ENCODE data around the gene ACCSL. TPM values are rescaled to one million over a fixed set of nuclear protein-coding genes. Genes with fewer than 3 reads are reported as not detected.

ACCSL gene
- polyA plus RNA-seq, 2 donors: not detected

- H3K27me3 ChIP-seq (ENCODE audit: control insufficient read depth in 1 of 2, insufficient read depth in 2 of 2, low read length in 2 of 2): no peaks in the 10 kb centered on the region
- no peaks in the 10 kb centered on the region for H3K36me3 ChIP-seq (ENCODE audit: control insufficient read depth in 2 of 2, insufficient read depth in 2 of 2, low read length in 1 of 2)
- no peaks in the 10 kb centered on the region for H3K4me1 ChIP-seq (ENCODE audit: control insufficient read depth in 2 of 2, insufficient read depth in 2 of 2, low read length in 1 of 2)
- WGBS, 2 donors: 62 to 71% methylated on average over 5 of the region's 5 CpGs
- H3K27ac ChIP-seq (ENCODE audit: low read depth in 2 of 2, low read length in 1 of 2): peak overlapping the region; percentile 1 to 29
- no peak overlapping the region for H3K4me3 ChIP-seq (ENCODE audit: low read depth in 1 of 2, low read length in 2 of 2)
- no peaks in the 10 kb centered on the region for H3K9me3 ChIP-seq (ENCODE audit: control insufficient read depth in 2 of 2, insufficient read depth in 1 of 2, low read depth in 1 of 2, low read length in 1 of 2)
Measured at GRCh38 chr11:44030996-44031395, 16.8 kb upstream of the ACCSL start.

- no peak overlapping the region for H3K4me3 ChIP-seq (ENCODE audit: low read depth in 1 of 2, low read length in 2 of 2)
- no peaks in the 10 kb centered on the region for H3K9me3 ChIP-seq (ENCODE audit: control insufficient read depth in 2 of 2, insufficient read depth in 1 of 2, low read depth in 1 of 2, low read length in 1 of 2)
- no peak overlapping the region for H3K27ac ChIP-seq (ENCODE audit: low read depth in 2 of 2, low read length in 1 of 2)
- 94 to 95% methylated on average over 5 of the region's 5 CpGs for WGBS, 2 donors
- no peaks in the 10 kb centered on the region for H3K4me1 ChIP-seq (ENCODE audit: control insufficient read depth in 2 of 2, insufficient read depth in 2 of 2, low read length in 1 of 2)
- H3K27me3 ChIP-seq (ENCODE audit: control insufficient read depth in 1 of 2, insufficient read depth in 2 of 2, low read length in 2 of 2): no peaks in the 10 kb centered on the region
- H3K36me3 ChIP-seq (ENCODE audit: control insufficient read depth in 2 of 2, insufficient read depth in 2 of 2, low read length in 1 of 2): no peaks in the 10 kb centered on the region
Measured at GRCh38 chr11:44031549-44031948, 16.2 kb upstream of the ACCSL start.

- 71 to 74% methylated on average over 15 of the region's 15 CpGs for WGBS, 2 donors
- H3K4me3 ChIP-seq (ENCODE audit: low read depth in 1 of 2, low read length in 2 of 2): no peak overlapping the region
- H3K9me3 ChIP-seq (ENCODE audit: control insufficient read depth in 2 of 2, insufficient read depth in 1 of 2, low read depth in 1 of 2, low read length in 1 of 2): no peaks in the 10 kb centered on the region
- H3K36me3 ChIP-seq (ENCODE audit: control insufficient read depth in 2 of 2, insufficient read depth in 2 of 2, low read length in 1 of 2): no peaks in the 10 kb centered on the region
- H3K27ac ChIP-seq (ENCODE audit: low read depth in 2 of 2, low read length in 1 of 2): no peak overlapping the region
- H3K4me1 ChIP-seq (ENCODE audit: control insufficient read depth in 2 of 2, insufficient read depth in 2 of 2, low read length in 1 of 2): no peaks in the 10 kb centered on the region
- H3K27me3 ChIP-seq (ENCODE audit: control insufficient read depth in 1 of 2, insufficient read depth in 2 of 2, low read length in 2 of 2): no peaks in the 10 kb centered on the region
Measured at GRCh38 chr11:44032299-44033085, 15.3 kb upstream of the ACCSL start.

GRCh38 chr11:44033411-44033850 is 14.3 kb upstream of the ACCSL start:
- H3K4me3 ChIP-seq (ENCODE audit: low read depth in 1 of 2, low read length in 2 of 2): no peak overlapping the region
- H3K27ac ChIP-seq (ENCODE audit: low read depth in 2 of 2, low read length in 1 of 2): no peak overlapping the region
- no peaks in the 10 kb centered on the region for H3K27me3 ChIP-seq (ENCODE audit: control insufficient read depth in 1 of 2, insufficient read depth in 2 of 2, low read length in 2 of 2)
- no peaks in the 10 kb centered on the region for H3K36me3 ChIP-seq (ENCODE audit: control insufficient read depth in 2 of 2, insufficient read depth in 2 of 2, low read length in 1 of 2)
- H3K9me3 ChIP-seq (ENCODE audit: control insufficient read depth in 2 of 2, insufficient read depth in 1 of 2, low read depth in 1 of 2, low read length in 1 of 2): no peaks in the 10 kb centered on the region
- 41 to 45% methylated on average over 3 of the region's 3 CpGs for WGBS, 2 donors
- no peaks in the 10 kb centered on the region for H3K4me1 ChIP-seq (ENCODE audit: control insufficient read depth in 2 of 2, insufficient read depth in 2 of 2, low read length in 1 of 2)

GRCh38 chr11:44033856-44034255 is 13.9 kb upstream of the ACCSL start:
- no peak overlapping the region for H3K27ac ChIP-seq (ENCODE audit: low read depth in 2 of 2, low read length in 1 of 2)

GRCh38 chr11:44034639-44035038 is 13.1 kb upstream of the ACCSL start:
- Histone ChIP-seq H3K36me3 (ENCODE audit: control insufficient read depth in 2 of 2, insufficient read depth in 2 of 2, low read length in 1 of 2) (no peaks in the 10 kb centered on the region), H3K4me3 (ENCODE audit: low read depth in 1 of 2, low read length in 2 of 2) (no peak overlapping the region), H3K27ac (ENCODE audit: low read depth in 2 of 2, low read length in 1 of 2) (no peak overlapping the region), H3K27me3 (ENCODE audit: control insufficient read depth in 1 of 2, insufficient read depth in 2 of 2, low read length in 2 of 2) (no peaks in the 10 kb centered on the region), H3K9me3 (ENCODE audit: control insufficient read depth in 2 of 2, insufficient read depth in 1 of 2, low read depth in 1 of 2, low read length in 1 of 2) (no peaks in the 10 kb centered on the region), H3K4me1 (ENCODE audit: control insufficient read depth in 2 of 2, insufficient read depth in 2 of 2, low read length in 1 of 2) (no peaks in the 10 kb centered on the region)

More at GRCh38 chr11:44033856-44034255, 13.9 kb upstream of the ACCSL start:
- 48 to 52% methylated on average over 3 of the region's 3 CpGs for WGBS, 2 donors
- Histone ChIP-seq H3K9me3 (ENCODE audit: control insufficient read depth in 2 of 2, insufficient read depth in 1 of 2, low read depth in 1 of 2, low read length in 1 of 2) (no peaks in the 10 kb centered on the region), H3K27me3 (ENCODE audit: control insufficient read depth in 1 of 2, insufficient read depth in 2 of 2, low read length in 2 of 2) (no peaks in the 10 kb centered on the region), H3K4me3 (ENCODE audit: low read depth in 1 of 2, low read length in 2 of 2) (no peak overlapping the region), H3K36me3 (ENCODE audit: control insufficient read depth in 2 of 2, insufficient read depth in 2 of 2, low read length in 1 of 2) (no peaks in the 10 kb centered on the region), H3K4me1 (ENCODE audit: control insufficient read depth in 2 of 2, insufficient read depth in 2 of 2, low read length in 1 of 2) (no peaks in the 10 kb centered on the region)

- Histone ChIP-seq H3K4me3 (ENCODE audit: low read depth in 1 of 2, low read length in 2 of 2) (no peak overlapping the region), H3K9me3 (ENCODE audit: control insufficient read depth in 2 of 2, insufficient read depth in 1 of 2, low read depth in 1 of 2, low read length in 1 of 2) (no peaks in the 10 kb centered on the region), H3K27me3 (ENCODE audit: control insufficient read depth in 1 of 2, insufficient read depth in 2 of 2, low read length in 2 of 2) (no peaks in the 10 kb centered on the region), H3K4me1 (ENCODE audit: control insufficient read depth in 2 of 2, insufficient read depth in 2 of 2, low read length in 1 of 2) (no peaks in the 10 kb centered on the region), H3K36me3 (ENCODE audit: control insufficient read depth in 2 of 2, insufficient read depth in 2 of 2, low read length in 1 of 2) (no peaks in the 10 kb centered on the region), H3K27ac (ENCODE audit: low read depth in 2 of 2, low read length in 1 of 2) (no peak overlapping the region)
- 28 to 29% methylated on average over 12 of the region's 12 CpGs for WGBS, 2 donors
Measured at GRCh38 chr11:44036811-44037657, 10.7 kb upstream of the ACCSL start.

GRCh38 chr11:44037658-44037998 is 10.2 kb upstream of the ACCSL start:
- Histone ChIP-seq H3K4me1 (ENCODE audit: control insufficient read depth in 2 of 2, insufficient read depth in 2 of 2, low read length in 1 of 2) (no peaks in the 10 kb centered on the region), H3K9me3 (ENCODE audit: control insufficient read depth in 2 of 2, insufficient read depth in 1 of 2, low read depth in 1 of 2, low read length in 1 of 2) (no peaks in the 10 kb centered on the region), H3K27me3 (ENCODE audit: control insufficient read depth in 1 of 2, insufficient read depth in 2 of 2, low read length in 2 of 2) (no peaks in the 10 kb centered on the region), H3K4me3 (ENCODE audit: low read depth in 1 of 2, low read length in 2 of 2) (no peak overlapping the region), H3K27ac (ENCODE audit: low read depth in 2 of 2, low read length in 1 of 2) (no peak overlapping the region), H3K36me3 (ENCODE audit: control insufficient read depth in 2 of 2, insufficient read depth in 2 of 2, low read length in 1 of 2) (no peaks in the 10 kb centered on the region)
- WGBS, 2 donors: 73 to 82% methylated on average over 2 of the region's 2 CpGs

GRCh38 chr11:44043157-44043556 is 4.6 kb upstream of the ACCSL start:
- no peaks in the 10 kb centered on the region for H3K27me3 ChIP-seq (ENCODE audit: control insufficient read depth in 1 of 2, insufficient read depth in 2 of 2, low read length in 2 of 2)
- no peak overlapping the region for H3K27ac ChIP-seq (ENCODE audit: low read depth in 2 of 2, low read length in 1 of 2)
- no peaks in the 10 kb centered on the region for H3K9me3 ChIP-seq (ENCODE audit: control insufficient read depth in 2 of 2, insufficient read depth in 1 of 2, low read depth in 1 of 2, low read length in 1 of 2)
- H3K36me3 ChIP-seq (ENCODE audit: control insufficient read depth in 2 of 2, insufficient read depth in 2 of 2, low read length in 1 of 2): no peaks in the 10 kb centered on the region
- no peaks in the 10 kb centered on the region for H3K4me1 ChIP-seq (ENCODE audit: control insufficient read depth in 2 of 2, insufficient read depth in 2 of 2, low read length in 1 of 2)
- WGBS, 2 donors: 76 to 81% methylated on average over 2 of the region's 2 CpGs
- no peak overlapping the region for H3K4me3 ChIP-seq (ENCODE audit: low read depth in 1 of 2, low read length in 2 of 2)
